Mucosa of stomach (tissue), 1 donor: ENCODE results near the gene FAM153A.
"Not testable (repeated sequence)": the region's sequence is repeated elsewhere in the genome, so short reads cannot be mapped to it uniquely, and the experiment has no call there.

Experiments
- H3K27me3 ChIP-seq: one replicate; pipeline ENCODE4 v1.7.0; 2013; ENCODE audit warnings: mild to moderate bottlenecking, low read length; ENCODE audit not compliant: control insufficient read depth, insufficient read depth
- H3K36me3 ChIP-seq: one replicate; pipeline ENCODE4 v1.7.0; 2013; ENCODE audit warnings: low read length; ENCODE audit not compliant: control insufficient read depth, insufficient read depth
- H3K4me1 ChIP-seq: one replicate; pipeline ENCODE4 v1.7.0; 2013; ENCODE audit warnings: mild to moderate bottlenecking, low read length; ENCODE audit not compliant: control insufficient read depth, insufficient read depth
- H3K4me3 ChIP-seq: one replicate; pipeline ENCODE4 v1.7.0; 2013; ENCODE audit warnings: low read length
- H3K9ac ChIP-seq: one replicate; pipeline ENCODE4 v1.7.0; 2013; ENCODE audit warnings: mild to moderate bottlenecking, low read length, moderate library complexity
- H3K9me3 ChIP-seq: one replicate; pipeline ENCODE4 v1.7.0; 2013; ENCODE audit warnings: mild to moderate bottlenecking, low read length, moderate library complexity; ENCODE audit not compliant: control insufficient read depth
- donor health status: Pancreatic carcinoma.

Gene FAM153A

GRCh38 chr5:177782792-177783633 lies at the start of gene FAM153A:
TSS of gene FAM153A (minus strand) at chr5:177782899.
- not testable (repeated sequence) for H3K4me3 ChIP-seq, H3K9me3 ChIP-seq, H3K27me3 ChIP-seq, H3K9ac ChIP-seq, H3K4me1 ChIP-seq, H3K36me3 ChIP-seq

DNA sequence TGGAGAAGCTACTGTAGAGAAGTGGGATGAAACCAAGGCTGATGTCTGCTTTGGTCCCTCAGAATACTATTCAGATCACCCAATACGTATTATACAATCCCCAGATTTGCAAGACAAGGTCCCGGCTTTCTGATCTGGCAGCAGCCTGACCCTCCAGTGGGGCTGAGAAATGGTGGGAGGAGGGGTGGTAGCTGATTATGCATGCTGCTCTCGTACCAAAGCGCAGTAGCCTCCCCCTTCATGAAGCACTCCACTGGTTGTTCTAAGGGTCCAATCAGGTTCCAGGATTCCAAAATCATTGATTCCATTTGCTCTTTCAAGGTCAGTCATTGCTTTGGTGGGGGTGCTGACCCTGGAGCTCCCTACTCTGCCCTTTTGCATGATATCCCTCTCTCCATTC lies 49.6 kb upstream of the FAM153A start:
- not testable (repeated sequence) for H3K4me1 ChIP-seq, H3K36me3 ChIP-seq, H3K27me3 ChIP-seq, H3K9ac ChIP-seq, H3K4me3 ChIP-seq, H3K9me3 ChIP-seq

DNA sequence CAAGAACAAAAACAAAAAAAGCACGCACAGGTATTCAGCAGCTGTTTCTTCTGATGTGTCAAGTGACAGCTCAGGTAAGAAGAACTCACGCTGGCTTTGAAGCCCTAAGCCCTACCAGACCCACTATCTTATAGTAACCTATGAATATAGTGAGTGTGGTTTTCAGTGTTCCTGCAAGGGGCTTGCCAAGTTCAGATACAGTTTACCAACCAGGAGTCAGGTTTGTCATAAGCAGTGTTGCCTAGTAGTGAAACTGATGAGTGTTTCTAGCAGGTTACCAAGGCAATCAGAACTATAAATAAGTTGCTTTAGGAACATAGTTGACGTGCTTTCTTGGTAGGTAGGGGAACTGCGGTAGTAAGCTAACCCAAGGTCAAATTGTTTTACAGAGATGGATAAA lies 43.4 kb upstream of the FAM153A start:
- H3K9me3 ChIP-seq, H3K4me3 ChIP-seq, H3K4me1 ChIP-seq, H3K27me3 ChIP-seq, H3K36me3 ChIP-seq, H3K9ac ChIP-seq: not testable (repeated sequence)

GRCh38 chr5:177824776-177825175 lies 42.1 kb upstream of the FAM153A start:
- H3K9me3 ChIP-seq, H3K27me3 ChIP-seq, H3K4me3 ChIP-seq, H3K4me1 ChIP-seq, H3K36me3 ChIP-seq, H3K9ac ChIP-seq: not testable (repeated sequence)

GRCh38 chr5:177822489-177822888 lies 39.8 kb upstream of the FAM153A start:
- H3K4me3 ChIP-seq, H3K27me3 ChIP-seq, H3K36me3 ChIP-seq, H3K4me1 ChIP-seq, H3K9ac ChIP-seq, H3K9me3 ChIP-seq: not testable (repeated sequence)

GRCh38 chr5:177819664-177820063 lies 37.0 kb upstream of the FAM153A start:
- not testable (repeated sequence) for H3K36me3 ChIP-seq, H3K4me1 ChIP-seq, H3K9ac ChIP-seq, H3K4me3 ChIP-seq, H3K27me3 ChIP-seq, H3K9me3 ChIP-seq

DNA sequence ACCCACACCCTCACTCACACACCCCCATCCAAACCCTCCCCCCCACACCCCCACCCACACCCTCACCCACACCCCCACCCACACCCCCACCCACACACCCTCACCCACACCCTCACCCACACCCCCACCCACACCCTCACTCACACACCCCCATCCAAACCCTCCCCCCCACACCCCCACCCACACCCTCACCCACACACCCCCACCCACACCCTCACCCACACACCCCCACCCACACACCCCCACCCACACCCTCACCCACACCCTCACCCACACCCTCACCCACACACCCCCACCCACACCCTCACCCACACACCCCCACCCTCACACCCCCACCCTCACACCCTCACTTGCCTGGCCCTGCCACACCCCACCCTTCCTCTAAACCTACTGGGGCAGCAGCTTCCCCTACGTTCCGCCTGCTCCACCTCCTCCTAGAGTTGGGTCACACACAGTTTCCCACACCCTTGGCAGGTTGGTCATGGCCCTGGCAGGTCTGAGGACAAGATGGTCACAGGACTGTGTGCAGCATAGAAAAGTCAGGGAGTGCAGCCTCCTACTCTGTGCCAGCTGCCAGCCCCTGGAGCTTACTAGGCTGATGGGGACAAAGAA lies 30.2 kb upstream of the FAM153A start:
- H3K27me3 ChIP-seq, H3K4me1 ChIP-seq, H3K9ac ChIP-seq, H3K9me3 ChIP-seq, H3K36me3 ChIP-seq, H3K4me3 ChIP-seq: not testable (repeated sequence)

DNA sequence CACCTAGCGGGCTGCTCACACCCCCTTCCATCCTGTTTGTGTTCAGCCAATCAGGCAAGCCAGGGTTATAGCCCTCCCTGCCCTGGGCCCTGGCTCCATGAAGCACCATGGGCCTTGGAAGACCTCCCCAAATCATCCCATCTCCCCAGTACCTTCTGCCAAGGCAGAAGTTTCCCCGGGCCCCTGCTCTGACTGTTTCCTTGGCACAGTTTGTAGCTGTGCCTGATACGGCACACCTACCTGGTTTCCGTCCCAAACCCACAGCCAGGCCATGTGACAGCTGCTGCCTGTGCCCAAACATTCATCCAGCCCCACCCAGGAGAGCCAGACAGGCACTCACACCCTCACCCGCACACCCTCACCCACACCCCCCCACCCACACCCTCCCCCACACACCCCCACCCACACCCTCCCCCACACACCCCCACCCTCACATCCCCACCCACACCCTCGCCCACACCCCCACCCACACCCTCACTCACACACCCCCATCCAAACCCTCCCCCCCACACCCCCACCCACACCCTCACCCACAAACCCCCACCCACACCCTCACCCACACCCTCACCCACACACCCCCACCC lies 29.6 kb upstream of the FAM153A start:
- H3K4me1 ChIP-seq, H3K9ac ChIP-seq, H3K4me3 ChIP-seq, H3K27me3 ChIP-seq, H3K9me3 ChIP-seq, H3K36me3 ChIP-seq: not testable (repeated sequence)

DNA sequence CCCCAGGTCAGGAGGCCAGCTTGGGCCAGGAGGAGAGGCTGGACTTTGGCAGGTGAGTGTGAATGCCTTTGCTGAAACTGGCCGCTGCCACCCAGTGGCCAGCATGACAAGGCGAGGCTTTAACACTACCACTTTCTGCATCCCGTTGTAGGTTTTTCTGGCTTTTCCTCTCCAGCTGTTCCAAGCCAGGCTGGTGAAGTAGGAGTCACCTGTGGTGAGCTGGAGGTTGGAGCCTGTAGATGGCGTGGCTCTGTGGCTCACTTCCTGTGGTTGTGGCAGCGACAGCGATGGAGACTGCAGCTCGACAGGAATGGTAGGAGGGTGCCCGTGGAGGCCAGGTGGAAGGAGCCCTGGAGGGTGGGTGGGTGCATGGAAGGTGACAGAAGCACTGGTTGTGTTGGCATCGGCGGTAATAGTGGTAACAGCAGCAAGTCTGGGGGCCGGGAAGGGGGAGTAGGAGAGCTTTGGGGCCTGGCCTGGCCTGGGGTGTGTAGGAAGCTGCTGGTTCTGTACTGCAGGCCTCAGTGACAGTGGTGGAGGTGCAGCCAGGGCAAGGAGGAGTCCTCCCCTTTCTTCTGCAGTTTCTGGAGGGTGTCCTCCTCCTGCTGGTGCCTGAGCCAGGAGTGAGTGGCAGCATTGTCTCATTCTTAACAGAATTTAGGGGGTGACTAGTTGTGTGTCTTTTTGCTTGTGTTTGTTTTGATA lies 26.7 kb upstream of the FAM153A start:
- H3K36me3 ChIP-seq, H3K9me3 ChIP-seq, H3K4me1 ChIP-seq, H3K9ac ChIP-seq, H3K4me3 ChIP-seq, H3K27me3 ChIP-seq: not testable (repeated sequence)

DNA sequence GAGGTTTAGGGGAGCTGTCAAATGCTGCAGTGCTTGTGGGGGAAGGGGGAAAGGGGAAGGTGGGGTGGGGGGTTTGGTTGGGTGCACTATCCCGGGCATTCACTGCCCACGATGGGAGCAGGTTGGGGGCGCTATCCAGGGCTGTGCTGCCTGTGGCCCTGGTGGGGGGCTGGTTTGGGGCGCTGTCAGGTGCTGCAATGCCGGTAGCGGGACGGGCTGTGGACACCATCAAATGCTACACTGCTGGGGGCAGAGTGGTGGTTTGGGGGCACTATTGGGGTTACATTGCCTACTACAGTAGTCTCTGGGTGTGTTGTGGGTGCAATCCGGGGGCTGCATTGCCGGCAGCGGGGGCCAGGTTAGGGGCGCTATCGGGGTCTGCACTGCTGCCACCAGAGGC lies 25.7 kb upstream of the FAM153A start:
- not testable (repeated sequence) for H3K27me3 ChIP-seq, H3K4me3 ChIP-seq, H3K36me3 ChIP-seq, H3K4me1 ChIP-seq, H3K9me3 ChIP-seq, H3K9ac ChIP-seq

GRCh38 chr5:177807265-177807664 lies 24.6 kb upstream of the FAM153A start:
- not testable (repeated sequence) for H3K9me3 ChIP-seq, H3K9ac ChIP-seq, H3K4me1 ChIP-seq, H3K36me3 ChIP-seq, H3K27me3 ChIP-seq, H3K4me3 ChIP-seq

DNA sequence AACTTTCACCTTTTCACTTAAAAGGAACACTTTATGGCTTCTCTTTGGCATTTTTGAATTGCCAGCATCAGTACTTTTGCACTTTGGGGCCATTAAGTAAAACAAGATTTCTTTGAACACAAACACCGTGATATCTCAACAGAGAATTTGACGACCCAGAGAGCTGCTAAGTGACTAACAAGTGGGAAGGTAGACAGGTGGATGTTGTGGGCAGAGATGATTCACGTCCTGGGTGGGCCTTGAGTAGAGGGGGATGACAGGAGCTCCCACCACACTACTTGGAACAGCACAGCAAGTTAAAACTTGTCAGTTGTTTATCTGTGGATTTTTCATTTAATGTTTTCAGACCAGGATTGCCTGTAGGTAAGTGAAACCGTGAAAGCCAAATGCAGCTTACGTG lies 18.7 kb upstream of the FAM153A start:
- not testable (repeated sequence) for H3K4me1 ChIP-seq, H3K27me3 ChIP-seq, H3K4me3 ChIP-seq, H3K9me3 ChIP-seq, H3K36me3 ChIP-seq, H3K9ac ChIP-seq
